Mesodermal cell (in vitro differentiated cells): ENCODE measurements around the gene KLHL25.
"Not testable (repeated sequence)": the region's sequence is repeated elsewhere in the genome, so short reads cannot be mapped to it uniquely, and the experiment has no call there.

Experiments
- H3K27ac ChIP-seq: 2 replicates; pipeline ENCODE4 v1.7.0; 2013; ENCODE audit warnings: mild to moderate bottlenecking, low read depth, low read length, moderate library complexity; ENCODE audit not compliant: severe bottlenecking
- H3K36me3 ChIP-seq: 2 replicates; pipeline ENCODE4 v1.7.1; 2013; ENCODE audit warnings: mild to moderate bottlenecking, low read length, moderate library complexity; ENCODE audit not compliant: control insufficient read depth, insufficient read depth
- H3K4me1 ChIP-seq: one replicate; pipeline ENCODE4 v1.7.1; 2013; ENCODE audit warnings: mild to moderate bottlenecking, low read length; ENCODE audit not compliant: insufficient read depth, control insufficient read depth, poor library complexity, severe bottlenecking
- H3K4me3 ChIP-seq: 2 replicates; pipeline ENCODE4 v1.7.0; 2013; ENCODE audit warnings: low read length, control low read depth, mild to moderate bottlenecking; ENCODE audit not compliant: insufficient read depth, poor library complexity, severe bottlenecking; ENCODE audit errors: extremely low read depth
- H3K9me3 ChIP-seq: 2 replicates; pipeline ENCODE4 v1.7.1; 2013; ENCODE audit warnings: mild to moderate bottlenecking, low read length, moderate library complexity; ENCODE audit not compliant: control insufficient read depth
- WGBS, 2 experiments: methylation state at CpG; one replicate each; pipeline ENCODE4 v1.1.5; 2013; ENCODE audit warnings: missing lambda C conversion rate in 2 of 2; ENCODE audit not compliant: insufficient coverage in 2 of 2; 5-methylcytosine and 5-hydroxymethylcytosine counted together

Gene KLHL25

GRCh38 chr15:85804481-85805170, 9.9 kb upstream of the KLHL25 start:
- 57 to 61% methylated on average over 3 of the region's 7 CpGs for WGBS, 2 experiments
- Histone ChIP-seq H3K9me3 (no peaks in the 10 kb centered on the region), H3K27ac (no peak overlapping the region), H3K4me3 (no peak overlapping the region), H3K4me1 (no peaks in the 10 kb centered on the region), H3K36me3 (no peaks in the 10 kb centered on the region)

- 81 to 86% methylated on average over 5 to 7 of the region's 9 CpGs for WGBS, 2 experiments
- H3K4me1 ChIP-seq, H3K4me3 ChIP-seq: not testable (repeated sequence)
These were observed 7.9 kb upstream of the KLHL25 start for GRCh38 chr15:85802617-85803016.

GRCh38 chr15:85800478-85801123, 5.9 kb upstream of the KLHL25 start:
- Histone ChIP-seq H3K27ac (no peak overlapping the region), H3K4me3 (no peak overlapping the region), H3K36me3 (no peaks in the 10 kb centered on the region), H3K4me1 (peaks cover 2% of the 10 kb centered on the region), H3K9me3 (no peaks in the 10 kb centered on the region)
- WGBS, 2 experiments, result 91 to 98% methylated on average over 3 of the region's 9 CpGs

More at GRCh38 chr15:85802617-85803016, 7.9 kb upstream of the KLHL25 start:
- H3K27ac ChIP-seq, H3K36me3 ChIP-seq, H3K9me3 ChIP-seq: not testable (repeated sequence)

GRCh38 chr15:85796371-85796770, 1.6 kb upstream of the KLHL25 start:
- H3K36me3 ChIP-seq, H3K4me3 ChIP-seq, H3K4me1 ChIP-seq, H3K27ac ChIP-seq, H3K9me3 ChIP-seq: not testable (repeated sequence)
- WGBS, 2 experiments, result 95 to 100% methylated on average over 7 of the region's 7 CpGs

- H3K9me3 ChIP-seq, result no peaks in the 10 kb centered on the region
- H3K27ac ChIP-seq, result no peak overlapping the region
- H3K4me1 ChIP-seq, result peaks cover 3% of the 10 kb centered on the region
- H3K4me3 ChIP-seq, result no peak overlapping the region
- 86 to 92% methylated on average over 6 to 11 of the region's 15 CpGs for WGBS, 2 experiments
- H3K36me3 ChIP-seq, result peaks cover under 1% of the 10 kb centered on the region
These were observed 896 bp upstream of the KLHL25 start for GRCh38 chr15:85795337-85796305.

- Histone ChIP-seq H3K36me3 (peaks cover 3% of the 10 kb centered on the region), H3K27ac (peak overlapping the region; percentile 81), H3K9me3 (no peaks in the 10 kb centered on the region), H3K4me1 (peaks cover 3% of the 10 kb centered on the region), H3K4me3 (peak overlapping the region; percentile 88)
- 3 to 4% methylated on average over 23 to 27 of the region's 56 CpGs for WGBS, 2 experiments
These were observed 806 bp downstream of the KLHL25 start for GRCh38 chr15:85793641-85794597.

- Histone ChIP-seq H3K36me3 (peaks cover 3% of the 10 kb centered on the region), H3K4me1 (peaks cover 5% of the 10 kb centered on the region), H3K4me3 (peak overlapping the region; percentile 88), H3K27ac (no peak overlapping the region), H3K9me3 (no peaks in the 10 kb centered on the region)
- WGBS, 2 experiments, result 66% methylated on average over 10 to 13 of the region's 14 CpGs
These were observed 1.7 kb downstream of the KLHL25 start for GRCh38 chr15:85792912-85793590.

GRCh38 chr15:85792102-85792731, 2.5 kb downstream of the KLHL25 start:
- WGBS, 2 experiments, result 97 to 100% methylated on average over 2 to 4 of the region's 4 CpGs
- H3K4me3 ChIP-seq, result no peak overlapping the region
- peaks cover 3% of the 10 kb centered on the region for H3K36me3 ChIP-seq
- H3K9me3 ChIP-seq, result no peaks in the 10 kb centered on the region
- H3K27ac ChIP-seq, result no peak overlapping the region
- H3K4me1 ChIP-seq, result peaks cover 5% of the 10 kb centered on the region

- H3K36me3 ChIP-seq, result peaks cover 3% of the 10 kb centered on the region
- H3K4me3 ChIP-seq, result no peak overlapping the region
- no peak overlapping the region for H3K27ac ChIP-seq
- 97 to 98% methylated on average over 5 to 6 of the region's 7 CpGs for WGBS, 2 experiments
- H3K4me1 ChIP-seq, result peaks cover 20% of the 10 kb centered on the region
- no peaks in the 10 kb centered on the region for H3K9me3 ChIP-seq
These were observed 5.2 kb downstream of the KLHL25 start for GRCh38 chr15:85789496-85789875.
